Naive thymus-derived CD4-positive, alpha-beta T cell (primary cell): Measurements from ENCODE around the gene NMB. TPM values are rescaled to one million over a fixed set of nuclear protein-coding genes. Genes with fewer than 3 reads are reported as not detected.
"Not testable (repeated sequence)": the region's sequence is repeated elsewhere in the genome, so short reads cannot be mapped to it uniquely, and the experiment has no call there.

ENCODE experiments used
- ATAC-seq: fragments of 150-1000 bp; cut with Tn5 transposase; 2 replicates; pipeline ENCODE4 v1.10.0; 2021; ENCODE audit warnings: mild to moderate bottlenecking, moderate library complexity
- CTCF ChIA-PET: fragments of 350-600 bp; sonication (Branson Sonifier 250); formaldehyde crosslinking; loops from one replicate; lab custom pipeline; 2021; ENCODE audit warnings: antibody characterized with exemption; lab: Charles Lee
- POLR2A ChIA-PET: fragments of 350-600 bp; sonication (Branson Sonifier 250); formaldehyde crosslinking; loops from one replicate; lab custom pipeline; 2021; ENCODE audit warnings: antibody characterized with exemption, inconsistent platforms; lab: Charles Lee
- DNase-seq, 9 donors: peaks; one replicate each; pipeline versions ENCODE4 v3.0.0 to v3.0.0-alpha.2; 2020 to 2022; ENCODE audit warnings: mixed read lengths in 1 of 9
- H3K27ac ChIP-seq: one replicate; pipeline ENCODE4 v1.7.0; 2013; ENCODE audit warnings: mild to moderate bottlenecking, low read depth, low read length, moderate library complexity
- H3K27me3 ChIP-seq, 2 donors: one replicate each; pipeline ENCODE4 v1.7.0; 2013; ENCODE audit warnings: low read length in 2 of 2, mild to moderate bottlenecking in 2 of 2, moderate library complexity in 2 of 2; ENCODE audit not compliant: control insufficient read depth in 2 of 2, insufficient read depth in 2 of 2
- H3K36me3 ChIP-seq, 3 experiments: 1 replicate in 2 of 3; 2 replicates in 1 of 3; pipeline ENCODE4 v1.7.0; 2013; ENCODE audit warnings: low read length in 3 of 3, mild to moderate bottlenecking in 3 of 3, moderate library complexity in 1 of 3; ENCODE audit not compliant: insufficient read depth in 3 of 3, control insufficient read depth in 2 of 3
- H3K4me1 ChIP-seq, 2 donors: one replicate each; pipeline ENCODE4 v1.7.0; 2013; ENCODE audit warnings: low read length in 2 of 2, mild to moderate bottlenecking in 2 of 2, moderate library complexity in 1 of 2; ENCODE audit not compliant: control insufficient read depth in 2 of 2, insufficient read depth in 2 of 2
- H3K4me3 ChIP-seq: 2 replicates; pipeline ENCODE4 v1.7.0; 2013; ENCODE audit warnings: mild to moderate bottlenecking, low read length
- H3K9me3 ChIP-seq, 3 experiments: 1 replicate in 2 of 3; 2 replicates in 1 of 3; pipeline ENCODE4 v1.7.0; 2013; ENCODE audit warnings: low read length in 3 of 3; ENCODE audit not compliant: control insufficient read depth in 2 of 3
- H3K27ac Mint-ChIP-seq, 9 donors: one replicate each; pipeline ENCODE4 v1.8.0; 2020 to 2022; ENCODE audit warnings: mixed read lengths in 9 of 9, mild to moderate bottlenecking in 8 of 9, moderate library complexity in 5 of 9, inconsistent platforms in 2 of 9
- H3K27me3 Mint-ChIP-seq, 5 donors: one replicate each; pipeline ENCODE4 v1.8.0; 2021 to 2022; ENCODE audit warnings: mixed read lengths in 5 of 5, mild to moderate bottlenecking in 1 of 5
- H3K36me3 Mint-ChIP-seq, 5 donors: one replicate each; pipeline ENCODE4 v1.8.0; 2020 to 2022; ENCODE audit warnings: mixed read lengths in 5 of 5, mild to moderate bottlenecking in 3 of 5, inconsistent platforms in 1 of 5
- H3K4me1 Mint-ChIP-seq, 7 donors: one replicate each; pipeline ENCODE4 v1.8.0; 2020 to 2022; ENCODE audit warnings: mixed read lengths in 7 of 7, mild to moderate bottlenecking in 3 of 7, inconsistent platforms in 1 of 7
- H3K4me3 Mint-ChIP-seq, 10 donors: one replicate each; pipeline ENCODE4 v1.8.0; 2020 to 2022; ENCODE audit warnings: mild to moderate bottlenecking in 10 of 10, mixed read lengths in 10 of 10, moderate library complexity in 6 of 10, inconsistent platforms in 2 of 10
- H3K9me3 Mint-ChIP-seq, 11 donors: one replicate each; pipeline ENCODE4 v1.8.0; 2020 to 2022; ENCODE audit warnings: mixed read lengths in 11 of 11, mild to moderate bottlenecking in 4 of 11, inconsistent platforms in 1 of 11, moderate library complexity in 1 of 11
- intact Hi-C, 2 donors: fragments of 100-400 bp; cut with micrococcal nuclease; formaldehyde crosslinking; loops; one replicate each; pipeline ENCODE4 v1.15.1; 2023
- polyA plus RNA-seq, 2 donors: library from polyadenylated mRNA; unstranded; fragments of 300-500 nt; fragmentation: Illumina TruSeq; gene quantifications; one replicate each; pipeline ENCODE4 v1.2.3, GENCODE V29; 2021
- total RNA-seq, 6 experiments: library from RNA in 5 of 6; stranded (reverse) in 5 of 6; gene quantifications; 1 replicate in 5 of 6; 2 replicates in 1 of 6; pipeline ENCODE4 v1.2.3 and lab custom pipeline; 2021 to 2026

The NMB gene
- total and polyA plus RNA-seq, 7 experiments from 2014 or later: 1.2 to 5.2 (median 3.0) TPM

DNA sequence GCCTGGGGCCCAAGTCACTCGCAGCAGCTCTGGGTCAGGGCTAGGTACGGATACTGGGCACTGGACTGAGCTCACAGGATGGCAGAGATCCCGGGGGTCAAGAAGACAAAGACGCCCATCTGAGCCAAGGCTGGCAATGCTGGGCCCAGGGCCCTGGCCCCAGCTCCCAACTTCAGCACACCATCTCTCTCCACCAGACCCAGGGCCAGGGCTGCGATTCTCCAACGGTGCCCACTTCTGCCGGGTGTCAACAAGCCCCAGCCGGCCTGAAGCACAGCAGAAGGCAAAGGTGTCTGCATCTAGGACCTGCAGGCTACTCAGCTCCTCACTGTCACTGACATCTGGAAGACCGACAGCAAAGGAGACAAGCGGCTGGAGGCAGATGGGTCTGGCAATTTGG lies 12.5 kb downstream of the NMB start:
- Histone ChIP-seq H3K9me3 (no peaks in the 10 kb centered on the region), H3K36me3 (peaks cover 13 to 90% (median 18%) of the 10 kb centered on the region in 3 experiments), H3K4me3 (no peak overlapping the region), H3K27ac (no peak overlapping the region), H3K27me3 (no peaks in the 10 kb centered on the region), H3K4me1 (no peaks in the 10 kb centered on the region)
- Mint-ChIP-seq H3K27ac (peak overlapping the region in 1 of 9 donors; percentile 67), H3K27me3 (no peaks in the 10 kb centered on the region), H3K9me3 (no peaks in the 10 kb centered on the region), H3K4me1 (peaks cover 10 to 22% (median 11%) of the 10 kb centered on the region in 7 donors), H3K36me3 (peaks cover 12 to 45% (median 24%) of the 10 kb centered on the region in 5 donors), H3K4me3 (no peak overlapping the region)
- DNase-seq (no peak), ATAC-seq (no peak)
- intact Hi-C loops: no loop called here
- POLR2A ChIA-PET: interaction anchor here (0.6 to 0.8 kb wide), 3 partner anchors 11 to 87 kb away, joined by 3 to 5 read pairs (median 4); no protein-coding TSS in a partner anchor
- CTCF ChIA-PET: no interaction called here

DNA sequence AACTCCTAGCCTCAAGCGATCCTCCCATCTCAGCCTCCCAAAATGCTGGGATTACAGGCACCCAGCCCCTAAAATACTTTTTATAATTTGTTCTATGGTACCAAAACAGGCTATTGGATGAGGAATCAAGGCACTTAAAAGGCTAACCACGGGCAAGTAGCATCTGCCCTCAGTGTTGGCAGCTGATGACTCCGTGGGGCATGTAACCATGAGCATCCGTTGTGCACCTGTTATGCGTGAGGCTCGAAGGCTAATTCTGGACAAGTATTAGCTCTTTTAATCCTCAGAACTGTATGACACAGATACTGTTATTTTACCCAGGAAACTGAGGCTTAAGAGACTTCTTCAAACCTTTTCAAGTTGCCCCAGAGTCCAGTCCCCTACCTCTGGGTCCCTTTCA lies 14.2 kb downstream of the NMB start:
- Mint-ChIP-seq H3K27ac (peak overlapping the region in 3 of 9 donors; percentile 26 to 47 (median 34)), H3K9me3 (peaks cover 0 to 1% (median 0%) of the 10 kb centered on the region in 11 donors), H3K27me3 (no peaks in the 10 kb centered on the region), H3K4me1 (peaks cover 6 to 17% (median 7%) of the 10 kb centered on the region in 7 donors), H3K36me3 (peaks cover 8 to 52% (median 24%) of the 10 kb centered on the region in 5 donors), H3K4me3 (no peak overlapping the region)
- no peaks in the 10 kb centered on the region for H3K4me1 ChIP-seq
- H3K27me3 ChIP-seq: no peaks in the 10 kb centered on the region
- H3K27ac ChIP-seq: no peak overlapping the region
- intact Hi-C loops: no loop called here
- ChIA-PET POLR2A (interaction anchor here (1.2 to 1.9 kb wide), 2 partner anchors 8 to 12 kb away, joined by 3 to 8 read pairs; no protein-coding TSS in a partner anchor), CTCF (interaction anchor here (1.4 kb wide), 1 partner anchor 8 kb away, joined by 3 read pairs; no protein-coding TSS in a partner anchor)
- no peak for DNase-seq
- H3K9me3 ChIP-seq: no peaks in the 10 kb centered on the region
- H3K4me3 ChIP-seq: no peak overlapping the region
- no peak for ATAC-seq
- H3K36me3 ChIP-seq: peaks cover 16 to 93% (median 22%) of the 10 kb centered on the region in 3 experiments

DNA sequence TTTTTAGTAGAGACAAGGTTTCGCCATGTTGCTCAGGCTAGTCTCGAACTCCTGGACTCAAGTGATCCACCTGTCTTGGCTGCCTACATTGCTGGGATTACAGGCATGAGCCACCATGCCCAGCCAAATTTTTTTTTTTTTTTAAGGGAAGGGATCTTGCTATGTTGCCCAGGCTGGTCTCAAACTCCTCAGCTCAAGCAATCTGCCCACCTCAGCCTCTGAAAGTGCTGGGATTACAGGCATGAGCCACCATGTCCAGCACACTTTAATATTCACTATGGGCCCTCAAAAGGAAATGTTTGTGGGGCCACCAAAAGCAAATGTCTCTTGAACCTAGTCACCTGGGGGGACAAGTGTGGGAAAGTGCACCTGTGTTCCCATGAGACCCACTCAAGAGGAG lies 15.4 kb downstream of the NMB start:
- peaks cover 5 to 50% (median 21%) of the 10 kb centered on the region in 5 donors for H3K36me3 Mint-ChIP-seq
- H3K27me3 Mint-ChIP-seq, intact Hi-C loops, DNase-seq, H3K27me3 ChIP-seq, ATAC-seq, H3K9me3 Mint-ChIP-seq, H3K9me3 ChIP-seq, H3K4me3 Mint-ChIP-seq, H3K4me1 ChIP-seq, H3K27ac ChIP-seq, H3K4me3 ChIP-seq: not testable (repeated sequence)
- peaks cover 5 to 16% (median 7%) of the 10 kb centered on the region in 7 donors for H3K4me1 Mint-ChIP-seq
- ChIA-PET CTCF (interaction anchor here (0.6 kb wide), 2 partner anchors 23 to 394 kb away, joined by 3 to 5 read pairs; no protein-coding TSS in a partner anchor), POLR2A (interaction anchor here (0.7 to 1.9 kb wide), 6 partner anchors 9 to 175 kb away, joined by 3 to 8 read pairs (median 4); partner anchors contain the start of genes SEC11A and WDR73)
- H3K27ac Mint-ChIP-seq: peak overlapping the region in 3 of 9 donors; percentile 43 to 65 (median 60)
- H3K36me3 ChIP-seq: peaks cover 4 to 89% (median 20%) of the 10 kb centered on the region in 3 experiments

DNA sequence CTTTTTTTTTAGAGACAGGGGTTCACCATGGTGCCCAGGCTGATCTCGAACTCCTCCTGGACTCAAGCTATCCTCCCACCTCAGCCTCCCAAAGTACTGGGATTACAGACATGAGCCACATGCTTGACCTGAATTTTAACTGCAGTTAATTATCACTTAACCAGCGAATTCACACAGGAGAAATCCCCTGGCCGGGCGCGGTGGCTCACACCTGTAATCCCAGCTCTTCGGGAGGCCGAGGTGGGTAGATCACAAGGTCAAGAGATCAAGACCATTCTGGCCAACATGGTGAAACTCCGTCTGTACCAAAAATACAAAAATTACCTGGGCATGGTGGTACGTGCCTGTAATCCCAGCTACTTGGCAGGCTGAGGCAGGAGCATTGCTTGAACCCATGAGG lies 16.1 kb downstream of the NMB start:
- H3K27ac Mint-ChIP-seq: peak overlapping the region in 2 of 9 donors; percentile 17 to 38
- peaks cover 3 to 84% (median 19%) of the 10 kb centered on the region in 3 experiments for H3K36me3 ChIP-seq

DNA sequence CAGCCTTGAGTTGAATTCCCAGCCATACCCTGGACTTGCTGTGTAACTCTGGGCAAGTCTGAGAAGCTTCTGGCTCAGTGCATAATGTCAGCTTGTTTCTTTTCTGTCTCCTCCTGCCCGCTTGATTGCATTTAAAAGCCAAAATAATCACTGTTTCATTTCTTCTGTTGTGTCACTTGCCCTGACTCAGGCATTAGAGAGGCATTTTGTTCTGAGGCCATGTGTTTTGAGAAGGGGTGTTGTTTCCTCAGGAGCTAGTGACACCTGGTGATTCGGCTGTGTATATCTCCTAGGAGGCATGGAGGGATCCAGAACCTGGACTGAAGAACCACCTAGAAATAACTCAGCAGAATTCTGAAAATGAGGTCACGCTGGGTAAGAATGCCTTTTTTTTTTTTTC lies 19.9 kb downstream of the NMB start:
- peaks cover 0 to 1% (median 0%) of the 10 kb centered on the region in 11 donors for H3K9me3 Mint-ChIP-seq
- ATAC-seq (no peak), DNase-seq (peak in 3 of 9 donors; percentile 24 to 40 (median 35))
- H3K27ac Mint-ChIP-seq: peak overlapping the region; percentile 6 to 87 (median 63)
- POLR2A ChIA-PET: interaction anchor here (0.7 to 8.4 kb wide), 6 partner anchors 10 to 109 kb away, joined by 3 to 115 read pairs (median 6); partner anchors contain the start of genes WDR73 and ZSCAN2
- peaks cover 13 to 19% of the 10 kb centered on the region in 2 donors for H3K4me1 ChIP-seq
- H3K4me3 Mint-ChIP-seq: peak overlapping the region in 4 of 10 donors; percentile 4 to 59 (median 44)
- H3K36me3 ChIP-seq: peaks cover 3 to 53% (median 19%) of the 10 kb centered on the region in 3 experiments
- H3K4me1 Mint-ChIP-seq: peaks cover 15 to 33% (median 29%) of the 10 kb centered on the region in 7 donors
- peak overlapping the region; percentile 44 for H3K27ac ChIP-seq
- no peak overlapping the region for H3K4me3 ChIP-seq
- H3K9me3 ChIP-seq: no peaks in the 10 kb centered on the region
- intact Hi-C loops: loop anchor here (1.0 kb wide), 2 partner anchors 40 to 50 kb away; no protein-coding TSS in a partner anchor
- CTCF ChIA-PET: interaction anchor here (1.1 to 1.8 kb wide), 4 partner anchors 16 to 51 kb away, joined by 3 to 9 read pairs (median 5); no protein-coding TSS in a partner anchor
- no peaks in the 10 kb centered on the region for H3K27me3 Mint-ChIP-seq
- no peaks in the 10 kb centered on the region for H3K27me3 ChIP-seq
- peaks cover 5 to 35% (median 15%) of the 10 kb centered on the region in 5 donors for H3K36me3 Mint-ChIP-seq

More for the DNA sequence above, 16.1 kb downstream of the NMB start:
- H3K4me1 ChIP-seq, H3K27ac ChIP-seq, H3K9me3 Mint-ChIP-seq, H3K4me3 Mint-ChIP-seq, CTCF ChIA-PET, intact Hi-C loops, ATAC-seq, H3K9me3 ChIP-seq, DNase-seq, H3K27me3 Mint-ChIP-seq, H3K27me3 ChIP-seq, H3K4me3 ChIP-seq: not testable (repeated sequence)
- peaks cover 5 to 49% (median 21%) of the 10 kb centered on the region in 5 donors for H3K36me3 Mint-ChIP-seq
- H3K4me1 Mint-ChIP-seq: peaks cover 5 to 15% (median 7%) of the 10 kb centered on the region in 7 donors
- POLR2A ChIA-PET: interaction anchor here (1.9 kb wide), 1 partner anchor 11 kb away, joined by 7 read pairs; the partner anchor contains the start of gene WDR73

DNA sequence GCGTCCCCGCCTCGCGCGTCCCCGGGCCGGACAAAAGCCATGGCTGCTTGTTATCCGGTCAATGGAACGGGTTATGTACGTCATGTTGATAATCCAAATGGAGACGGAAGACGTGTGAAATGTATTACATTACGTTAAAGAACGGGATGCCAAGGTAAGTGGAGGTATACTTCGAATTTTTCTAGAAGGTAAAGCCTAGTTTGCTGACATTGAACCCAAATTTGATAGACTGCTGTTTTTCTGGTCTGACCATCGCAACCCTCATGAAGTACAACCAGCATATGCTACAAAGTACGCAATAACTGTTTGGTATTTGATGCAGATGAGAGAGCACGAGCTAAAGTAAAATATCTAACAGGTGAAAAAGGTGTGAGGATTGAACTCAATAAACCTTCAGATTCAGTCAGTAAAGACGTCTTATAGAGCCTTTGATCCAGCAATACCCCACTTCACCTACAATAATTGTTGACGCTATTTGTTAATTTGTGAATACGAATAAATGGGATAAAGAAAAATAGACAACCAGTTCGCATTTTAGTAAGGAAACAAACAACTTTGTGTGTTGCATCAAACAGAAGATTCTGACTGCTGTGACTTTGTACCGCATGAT lies 23.7 kb downstream of the NMB start:
- intact Hi-C loops: loop anchor here (1.0 kb wide), 2 partner anchors 46 to 113 kb away; no protein-coding TSS in a partner anchor

More for the DNA sequence above, 23.7 kb downstream of the NMB start:
- Mint-ChIP-seq H3K36me3 (peaks cover 5 to 22% (median 12%) of the 10 kb centered on the region in 5 donors), H3K4me3 (peak overlapping the region; percentile 84 to 99 (median 92)), H3K4me1 (peaks cover 23 to 58% (median 53%) of the 10 kb centered on the region in 7 donors), H3K27ac (peak overlapping the region; percentile 66 to 94 (median 81)), H3K27me3 (no peaks in the 10 kb centered on the region), H3K9me3 (peaks cover 0 to 2% (median 0%) of the 10 kb centered on the region in 11 donors)
- DNase-seq (peak in 3 of 9 donors; percentile 20 to 30 (median 28)), ATAC-seq (no peak)
- ChIA-PET CTCF (interaction anchor here (1.2 to 2.1 kb wide), 6 partner anchors 14 to 46 kb away, joined by 3 to 10 read pairs (median 6); partner anchors contain the start of genes WDR73 and ZSCAN2), POLR2A (interaction anchor here (0.6 to 8.4 kb wide), 20 partner anchors 9 to 408 kb away, joined by 3 to 115 read pairs (median 4); partner anchors contain the start of genes NMB, SEC11A, WDR73 and ZSCAN2)
- Histone ChIP-seq H3K4me3 (peak overlapping the region; percentile 96), H3K27ac (peak overlapping the region; percentile 78), H3K9me3 (no peaks in the 10 kb centered on the region), H3K36me3 (peaks cover 0 to 15% (median 9%) of the 10 kb centered on the region in 3 experiments), H3K4me1 (peaks cover 26 to 40% of the 10 kb centered on the region in 2 donors), H3K27me3 (no peaks in the 10 kb centered on the region)
